HG02852 (cell line): ENCODE data around the gene ZNF780B.

Source experiments
- ATAC-seq: cut with Tn5 transposase; IDR thresholded peaks from one replicate; pipeline ENCODE4 v1.9.1; 2021; ENCODE audit warnings: mild to moderate bottlenecking, moderate library complexity; ENCODE audit not compliant: unreplicated experiment

The ZNF780B gene

GRCh38 chr19:40055832-40056504 lies at the start of gene ZNF780B:
Gene ZNF780B (minus strand): TSS chr19:40056231. CDS start chr19:40050332, 5,899 bp downstream.
- peak; percentile 82 for ATAC-seq

- no peak for ATAC-seq
Observed at GRCh38 chr19:40104754-40105153, 48.7 kb upstream of the ZNF780B start.

GRCh38 chr19:40103600-40103999 lies 47.6 kb upstream of the ZNF780B start:
- ATAC-seq, result no peak

GRCh38 chr19:40101813-40102212 lies 45.8 kb upstream of the ZNF780B start:
- ATAC-seq, result no peak

GRCh38 chr19:40093416-40093815 lies 37.4 kb upstream of the ZNF780B start:
- no peak for ATAC-seq

- no peak for ATAC-seq
Observed at GRCh38 chr19:40091205-40092129, 35.4 kb upstream of the ZNF780B start.

- ATAC-seq, result peak; percentile 68
Observed at GRCh38 chr19:40090241-40091204, 34.5 kb upstream of the ZNF780B start, which contains the start of gene ZNF780A. Gene ZNF780A (minus strand): TSS chr19:40090943. CDS start chr19:40084753, 6,190 bp downstream.

GRCh38 chr19:40089462-40089861 lies 33.4 kb upstream of the ZNF780B start:
- ATAC-seq, result no peak

GRCh38 chr19:40088299-40089047 lies 32.4 kb upstream of the ZNF780B start:
- no peak for ATAC-seq

- ATAC-seq, result no peak
Observed at GRCh38 chr19:40084948-40085347, 28.9 kb upstream of the ZNF780B start.

GRCh38 chr19:40081411-40081810 lies 25.4 kb upstream of the ZNF780B start:
- ATAC-seq, result no peak

GRCh38 chr19:40080289-40080688 lies 24.3 kb upstream of the ZNF780B start:
- no peak for ATAC-seq

- ATAC-seq, result no peak
Observed at GRCh38 chr19:40078377-40078776, 22.3 kb upstream of the ZNF780B start.

- ATAC-seq, result no peak
Observed at GRCh38 chr19:40070058-40070457, 14.0 kb upstream of the ZNF780B start.

- ATAC-seq, result no peak
Observed at GRCh38 chr19:40059624-40060023, 3.6 kb upstream of the ZNF780B start.

- ATAC-seq, result no peak
Observed at GRCh38 chr19:40057166-40057565, 1.1 kb upstream of the ZNF780B start.

GRCh38 chr19:40056505-40056904 lies 474 bp upstream of the ZNF780B start:
- no peak for ATAC-seq

GRCh38 chr19:40055049-40055448 lies 982 bp downstream of the ZNF780B start:
- no peak for ATAC-seq

- ATAC-seq, result no peak
Observed at GRCh38 chr19:40054632-40055031, 1.4 kb downstream of the ZNF780B start.

- ATAC-seq, result no peak
Observed at GRCh38 chr19:40053491-40053890, 2.5 kb downstream of the ZNF780B start.
